Keratinocyte (primary cell): ENCODE data around the gene INO80D. TPM values are rescaled to one million over a fixed set of nuclear protein-coding genes. Genes with fewer than 3 reads are reported as not detected.

Experiments used
- DNase-seq: peaks from one replicate; pipeline ENCODE4 v3.0.0-alpha.2; 2011; ENCODE audit warnings: low read depth, missing footprints, low spot score
- FAIRE-seq: peaks from 2 replicates; lab custom pipeline; 2011; peaks lifted over from hg19 to GRCh38; lab: Jason Lieb, UNC
- H2AFZ ChIP-seq: 2 replicates; pipeline ENCODE4 v1.6.0; 2012; ENCODE audit warnings: low read length, control low read depth, inconsistent platforms; ENCODE audit not compliant: control insufficient read depth
- H3K27ac ChIP-seq: 2 replicates; pipeline ENCODE4 v1.5.1; 2011; ENCODE audit warnings: low read length; ENCODE audit not compliant: control insufficient read depth, insufficient read depth
- H3K27me3 ChIP-seq: 3 replicates; pipeline ENCODE4 v1.6.0; 2011; ENCODE audit warnings: low read length; ENCODE audit not compliant: control insufficient read depth, insufficient read depth; ENCODE audit errors: extremely low read depth
- H3K36me3 ChIP-seq, 2 experiments: 2 replicates in 1 of 2; 3 replicates in 1 of 2; pipeline ENCODE4 v1.5.1; 2011; ENCODE audit warnings: low read length in 2 of 2, mild to moderate bottlenecking in 1 of 2; ENCODE audit not compliant: control insufficient read depth in 2 of 2, insufficient read depth in 2 of 2; ENCODE audit errors: extremely low read depth in 1 of 2
- H3K4me1 ChIP-seq: 3 replicates; pipeline ENCODE4 v1.5.1; 2011; ENCODE audit warnings: low read length; ENCODE audit not compliant: control insufficient read depth, insufficient read depth; ENCODE audit errors: extremely low read depth
- H3K4me2 ChIP-seq: 3 replicates; pipeline ENCODE4 v1.6.0; 2011; ENCODE audit warnings: low read depth, low read length; ENCODE audit not compliant: control insufficient read depth, insufficient read depth; ENCODE audit errors: extremely low read depth
- H3K4me3 ChIP-seq, 3 experiments: fragments of 200-600 bp in 1 of 3; sonication (generic) in 1 of 3; 2 replicates in 2 of 3; 3 replicates in 1 of 3; pipeline ENCODE4 v1.5.1; 2011 to 2016; ENCODE audit warnings: low read length in 3 of 3, mild to moderate bottlenecking in 3 of 3, control low read depth in 2 of 3, inconsistent platforms in 1 of 3, low read depth in 1 of 3, mixed read lengths in 1 of 3, mixed run types in 1 of 3, moderate library complexity in 1 of 3; ENCODE audit not compliant: control insufficient read depth in 2 of 3, insufficient read depth in 2 of 3; ENCODE audit errors: extremely low read depth in 1 of 3
- H3K79me2 ChIP-seq: 2 replicates; pipeline ENCODE4 v1.6.0; 2012; ENCODE audit warnings: low read length; ENCODE audit not compliant: control insufficient read depth, insufficient read depth
- H3K9ac ChIP-seq: 3 replicates; pipeline ENCODE4 v1.6.0; 2011; ENCODE audit warnings: low read length; ENCODE audit not compliant: control insufficient read depth, insufficient read depth; ENCODE audit errors: extremely low read depth
- H3K9me1 ChIP-seq: 3 replicates; pipeline ENCODE4 v1.6.0; 2011; ENCODE audit warnings: low read length; ENCODE audit not compliant: control insufficient read depth, insufficient read depth; ENCODE audit errors: extremely low read depth
- H3K9me3 ChIP-seq: 2 replicates; pipeline ENCODE4 v1.5.1; 2012; ENCODE audit warnings: low read depth, low read length; ENCODE audit not compliant: control insufficient read depth
- H4K20me1 ChIP-seq: 3 replicates; pipeline ENCODE4 v1.6.0; 2011; ENCODE audit warnings: low read length; ENCODE audit not compliant: control insufficient read depth, insufficient read depth; ENCODE audit errors: extremely low read depth
- EZH2 ChIP-seq: IDR thresholded peaks from one replicate; pipeline ENCODE4 v1.6.1; 2012; ENCODE audit warnings: inconsistent platforms, mild to moderate bottlenecking, low read length, moderate library complexity
- dilution Hi-C: fragments of 300-500 bp; cut with MboI; formaldehyde crosslinking; loops from one replicate; pipeline ENCODE4 v1.7.0; 2020; ENCODE audit warnings: low sequenced_read_pairs; ENCODE audit not compliant: extremely low pct_ligation_motif_present
- polyA plus RNA-seq, 5 experiments: library from polyadenylated mRNA; depleted of rRNA in 3 of 5; stranded (reverse) in 3 of 5; stranded (forward) in 1 of 5; unstranded in 1 of 5; fragments of >200 nt; gene quantifications; 1 replicate in 1 of 5; 2 replicates in 3 of 5; 3 replicates in 1 of 5; pipeline versions ENCODE4 v1.2.1 to v1.2.3, GENCODE V29; 2011 to 2012; ENCODE audit warnings: missing spikeins in 2 of 5, low read depth in 1 of 5, low replicate concordance in 1 of 5
- TF ChIP-seq, protein P1 (sequence below), 3 experiments: IDR thresholded peaks in 1 of 3; conservative IDR thresholded peaks in 1 of 3; optimal IDR thresholded peaks in 1 of 3; 2 replicates in 2 of 3; 3 replicates in 1 of 3; pipeline versions ENCODE3 to v1.5.1; 2011; ENCODE audit warnings: low read length in 3 of 3, mild to moderate bottlenecking in 3 of 3, moderate library complexity in 2 of 3, control low read depth in 1 of 3, inconsistent platforms in 1 of 3; ENCODE audit not compliant: insufficient read depth in 2 of 3; ENCODE audit errors: extremely low read depth in 1 of 3

The INO80D gene
- polyA plus RNA-seq, 1 donor (not counting 4 experiments of a cell fraction or from before 2014, with no cell fraction given), result 4.1 TPM

DNA sequence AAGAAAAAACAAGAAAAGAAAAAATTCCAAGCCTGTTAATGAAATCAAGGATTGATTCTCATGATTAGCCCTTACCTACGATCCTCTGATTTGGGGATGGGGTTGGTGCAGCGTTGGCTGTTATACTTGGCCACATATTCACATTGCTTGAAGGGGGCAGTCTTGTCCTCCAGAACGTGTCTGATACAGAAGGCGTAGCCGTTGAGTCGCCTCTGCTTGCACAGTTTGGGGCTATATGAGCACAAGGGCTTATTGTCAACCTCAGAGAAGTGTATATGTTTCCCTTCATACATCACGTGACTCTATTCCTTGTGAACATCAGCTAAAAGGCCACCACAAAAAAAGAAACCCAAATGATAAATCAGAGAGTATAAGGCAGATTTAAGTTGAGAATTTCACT, 23.2 kb downstream of the INO80D start:
- no peak overlapping the region for H3K4me2 ChIP-seq
- H3K9me3 ChIP-seq, result no peaks in the 10 kb centered on the region
- no peaks in the 10 kb centered on the region for H3K9me1 ChIP-seq
- H3K27ac ChIP-seq, result no peak overlapping the region
- FAIRE-seq, result no peak
- H4K20me1 ChIP-seq, result no peaks in the 10 kb centered on the region
- no peak overlapping the region for H3K4me3 ChIP-seq
- DNase-seq, result no peak
- no peaks in the 10 kb centered on the region for H3K4me1 ChIP-seq
- H3K27me3 ChIP-seq, result no peaks in the 10 kb centered on the region
- peaks cover 28% of the 10 kb centered on the region for H3K79me2 ChIP-seq
- no peak overlapping the region for H2AFZ ChIP-seq
- H3K9ac ChIP-seq, result no peak overlapping the region
- TF ChIP-seq EZH2, result no peak
- TF ChIP-seq, protein P1, sequence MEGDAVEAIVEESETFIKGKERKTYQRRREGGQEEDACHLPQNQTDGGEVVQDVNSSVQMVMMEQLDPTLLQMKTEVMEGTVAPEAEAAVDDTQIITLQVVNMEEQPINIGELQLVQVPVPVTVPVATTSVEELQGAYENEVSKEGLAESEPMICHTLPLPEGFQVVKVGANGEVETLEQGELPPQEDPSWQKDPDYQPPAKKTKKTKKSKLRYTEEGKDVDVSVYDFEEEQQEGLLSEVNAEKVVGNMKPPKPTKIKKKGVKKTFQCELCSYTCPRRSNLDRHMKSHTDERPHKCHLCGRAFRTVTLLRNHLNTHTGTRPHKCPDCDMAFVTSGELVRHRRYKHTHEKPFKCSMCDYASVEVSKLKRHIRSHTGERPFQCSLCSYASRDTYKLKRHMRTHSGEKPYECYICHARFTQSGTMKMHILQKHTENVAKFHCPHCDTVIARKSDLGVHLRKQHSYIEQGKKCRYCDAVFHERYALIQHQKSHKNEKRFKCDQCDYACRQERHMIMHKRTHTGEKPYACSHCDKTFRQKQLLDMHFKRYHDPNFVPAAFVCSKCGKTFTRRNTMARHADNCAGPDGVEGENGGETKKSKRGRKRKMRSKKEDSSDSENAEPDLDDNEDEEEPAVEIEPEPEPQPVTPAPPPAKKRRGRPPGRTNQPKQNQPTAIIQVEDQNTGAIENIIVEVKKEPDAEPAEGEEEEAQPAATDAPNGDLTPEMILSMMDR (optimal IDR thresholded peaks at IDR 0.05 in 1 of 3, IDR thresholded peaks at IDR 0.05 in 1 of 3, conservative IDR thresholded peaks at IDR 0.05 in 1 of 3; ENCODE audit: extremely low read depth in 1 of 3, insufficient read depth in 2 of 3, low read length in 3 of 3), result no peak
- peaks cover 6 to 9% of the 10 kb centered on the region in 2 experiments for H3K36me3 ChIP-seq
- dilution Hi-C loops, result no loop called here

DNA sequence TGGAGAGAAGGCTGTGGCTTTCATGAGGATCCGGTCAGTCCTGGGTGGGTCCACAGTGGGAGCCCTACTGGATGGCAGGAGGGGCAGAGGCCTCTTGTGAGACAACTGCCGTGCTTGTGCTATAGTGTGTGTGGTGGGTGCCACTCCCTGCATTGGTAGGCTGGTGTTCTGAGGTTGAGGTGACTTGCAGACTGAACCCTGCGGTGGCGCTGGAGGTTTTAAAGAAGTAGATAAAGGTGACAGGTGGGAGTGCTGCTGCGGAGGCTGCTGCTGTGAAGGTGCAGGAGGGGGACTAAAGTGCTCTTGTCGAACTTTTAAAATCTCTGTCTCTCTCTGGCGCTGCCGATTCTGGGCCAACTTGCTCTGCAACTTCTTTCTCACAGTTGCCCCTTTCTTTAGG, 29.7 kb downstream of the INO80D start:
- peaks cover 10 to 13% of the 10 kb centered on the region in 2 experiments for H3K36me3 ChIP-seq

More for the DNA sequence above, 29.7 kb downstream of the INO80D start:
- dilution Hi-C loops, result no loop called here
- H3K27me3 ChIP-seq, result no peaks in the 10 kb centered on the region
- H3K9ac ChIP-seq, result no peak overlapping the region
- FAIRE-seq (no peak), DNase-seq (no peak)
- H3K4me1 ChIP-seq, result no peaks in the 10 kb centered on the region
- H3K9me3 ChIP-seq, result no peaks in the 10 kb centered on the region
- no peak overlapping the region for H2AFZ ChIP-seq
- no peaks in the 10 kb centered on the region for H3K9me1 ChIP-seq
- H3K4me3 ChIP-seq, result no peak overlapping the region
- TF ChIP-seq, protein P1 (optimal IDR thresholded peaks at IDR 0.05 in 1 of 3, IDR thresholded peaks at IDR 0.05 in 1 of 3, conservative IDR thresholded peaks at IDR 0.05 in 1 of 3; ENCODE audit: extremely low read depth in 1 of 3, insufficient read depth in 2 of 3, low read length in 3 of 3), result no peak
- no peak for TF ChIP-seq EZH2
- no peak overlapping the region for H3K4me2 ChIP-seq
- peaks cover 10% of the 10 kb centered on the region for H3K79me2 ChIP-seq
- H3K27ac ChIP-seq, result no peak overlapping the region
- no peaks in the 10 kb centered on the region for H4K20me1 ChIP-seq
